H1 (cell line): ENCODE measurements around the gene GRK5. TPM values are rescaled to one million over a fixed set of nuclear protein-coding genes. Genes with fewer than 3 reads are reported as not detected.

Experiments used
- CTCF ChIA-PET: fragments of 300-600 bp; sonication (Branson Sonifier 250); formaldehyde crosslinking; loops from one replicate; lab custom pipeline; 2021; ENCODE audit not compliant: partially characterized antibody; lab: Charles Lee
- POLR2A ChIA-PET: fragments of 300-600 bp; sonication (Branson Sonifier 250); formaldehyde crosslinking; loops from one replicate; lab custom pipeline; 2021; ENCODE audit warnings: inconsistent platforms; ENCODE audit not compliant: partially characterized antibody; lab: Charles Lee
- DNase-seq, 2 experiments: peaks; one replicate each; pipeline versions ENCODE4 v3.0.0 to v3.0.0-alpha.2; 2010 to 2022; ENCODE audit warnings: low spot score in 2 of 2, low read depth in 1 of 2, mixed read lengths in 1 of 2
- FAIRE-seq: peaks from 2 replicates; lab custom pipeline; 2011; peaks lifted over from hg19 to GRCh38; lab: Jason Lieb, UNC
- H2AFZ ChIP-seq: 2 replicates; pipeline ENCODE4 v1.8.1; 2012; ENCODE audit warnings: low read length, inconsistent platforms
- H2AK5ac ChIP-seq: 2 replicates; pipeline ENCODE4 v1.6.1; 2013; ENCODE audit warnings: low read depth, low read length
- H2BK120ac ChIP-seq: replicated peaks from 2 replicates; pipeline ENCODE3; 2013; ENCODE audit warnings: low read depth, low read length, inconsistent platforms
- H2BK12ac ChIP-seq: 2 replicates; pipeline ENCODE4 v1.6.1; 2013; ENCODE audit warnings: low read depth, low read length
- H2BK15ac ChIP-seq: 2 replicates; pipeline ENCODE4 v1.6.1; 2013; ENCODE audit warnings: low read length
- H2BK20ac ChIP-seq: 2 replicates; pipeline ENCODE4 v1.6.1; 2013; ENCODE audit warnings: low read length
- H2BK5ac ChIP-seq: 2 replicates; pipeline ENCODE4 v1.6.1; 2013; ENCODE audit warnings: low read depth, low read length
- H3K14ac ChIP-seq: 2 replicates; pipeline ENCODE4 v1.6.1; 2013; ENCODE audit warnings: inconsistent platforms; ENCODE audit not compliant: insufficient read length
- H3K18ac ChIP-seq: 2 replicates; pipeline ENCODE4 v1.6.1; 2013; ENCODE audit warnings: low read length; ENCODE audit errors: extremely low read depth
- H3K23ac ChIP-seq: 2 replicates; pipeline ENCODE4 v1.6.1; 2013; ENCODE audit warnings: inconsistent platforms; ENCODE audit not compliant: insufficient read length
- H3K23me2 ChIP-seq: 2 replicates; pipeline ENCODE4 v1.6.1; 2013; ENCODE audit warnings: low read depth, low read length
- H3K27ac ChIP-seq: 2 replicates; pipeline ENCODE4 v1.6.1; 2011; ENCODE audit warnings: low read depth, low read length, inconsistent platforms
- H3K27me3 ChIP-seq, 4 experiments: replicated peaks in 1 of 4; 1 replicate in 1 of 4; 2 replicates in 3 of 4; pipeline versions ENCODE4 v1.6.1 to v1.8.1; 2011 to 2013; ENCODE audit warnings: low read length in 3 of 4, mild to moderate bottlenecking in 3 of 4, inconsistent platforms in 2 of 4, mixed read lengths in 2 of 4, moderate library complexity in 1 of 4; ENCODE audit not compliant: control insufficient read depth in 3 of 4, insufficient read depth in 3 of 4; ENCODE audit errors: extremely low read depth in 1 of 4
- H3K36me3 ChIP-seq, 4 experiments: 2 replicates each; pipeline versions ENCODE4 v1.6.1 to v1.8.1; 2011 to 2013; ENCODE audit warnings: mild to moderate bottlenecking in 4 of 4, low read length in 3 of 4, moderate library complexity in 2 of 4, control low read depth in 1 of 4, inconsistent platforms in 1 of 4; ENCODE audit not compliant: insufficient read depth in 4 of 4, control insufficient read depth in 2 of 4
- H3K4ac ChIP-seq: replicated peaks from 2 replicates; pipeline ENCODE3; 2013; ENCODE audit warnings: low read length, low read depth, mixed read lengths, inconsistent platforms; ENCODE audit not compliant: insufficient read length
- H3K4me1 ChIP-seq, 4 experiments: replicated peaks in 1 of 4; 1 replicate in 1 of 4; 2 replicates in 3 of 4; pipeline versions ENCODE4 v1.6.1 to v1.8.1; 2011 to 2013; ENCODE audit warnings: low read length in 3 of 4, inconsistent platforms in 2 of 4, mixed read lengths in 1 of 4; ENCODE audit not compliant: insufficient read depth in 4 of 4, control insufficient read depth in 3 of 4
- H3K4me2 ChIP-seq, 2 experiments: 2 replicates each; pipeline versions ENCODE4 v1.6.1 to v1.8.1; 2011 to 2013; ENCODE audit warnings: low read depth in 2 of 2, low read length in 2 of 2, control low read depth in 1 of 2, inconsistent platforms in 1 of 2, mild to moderate bottlenecking in 1 of 2; ENCODE audit not compliant: insufficient read depth in 1 of 2
- H3K4me3 ChIP-seq, 4 experiments: fragments of 200-600, 300-600 bp in 1 of 4; sonication (generic), shearing (Covaris generic), sonication (Bioruptor Twin) in 1 of 4; 2 replicates each; pipeline versions ENCODE4 v1.5.1 to v1.8.1; 2011 to 2016; ENCODE audit warnings: low read length in 4 of 4, low read depth in 3 of 4, control low read depth in 2 of 4, inconsistent platforms in 2 of 4, mild to moderate bottlenecking in 2 of 4, mixed read lengths in 1 of 4, moderate library complexity in 1 of 4; ENCODE audit not compliant: insufficient read depth in 2 of 4; ENCODE audit errors: extremely low read depth in 1 of 4
- H3K56ac ChIP-seq: replicated peaks from 2 replicates; pipeline ENCODE3; 2013; ENCODE audit warnings: low read depth, mild to moderate bottlenecking, mixed read lengths, low read length, inconsistent platforms; ENCODE audit not compliant: insufficient read length
- H3K79me1 ChIP-seq: 2 replicates; pipeline ENCODE4 v1.6.1; 2013; ENCODE audit warnings: low read depth, low read length, control low read depth
- H3K79me2 ChIP-seq, 2 experiments: 2 replicates each; pipeline versions ENCODE4 v1.6.1 to v1.8.1; 2012 to 2013; ENCODE audit warnings: low read length in 2 of 2, mild to moderate bottlenecking in 2 of 2, inconsistent platforms in 1 of 2; ENCODE audit not compliant: insufficient read depth in 2 of 2, control insufficient read depth in 1 of 2
- H3K9ac ChIP-seq, 4 experiments: replicated peaks in 1 of 4; 1 replicate in 1 of 4; 2 replicates in 3 of 4; pipeline versions ENCODE4 v1.6.1 to v1.8.1; 2011 to 2013; ENCODE audit warnings: low read depth in 3 of 4, low read length in 3 of 4, control low read depth in 2 of 4, mild to moderate bottlenecking in 2 of 4, moderate library complexity in 2 of 4, inconsistent platforms in 1 of 4; ENCODE audit errors: extremely low read depth in 1 of 4
- H3K9me3 ChIP-seq, 2 experiments: 2 replicates each; pipeline versions ENCODE4 v1.6.1 to v1.8.1; 2012 to 2013; ENCODE audit warnings: mild to moderate bottlenecking in 2 of 2, moderate library complexity in 2 of 2, control low read depth in 1 of 2, inconsistent platforms in 1 of 2, low read depth in 1 of 2, low read length in 1 of 2, mixed read lengths in 1 of 2; ENCODE audit not compliant: insufficient read depth in 2 of 2
- H4K20me1 ChIP-seq, 2 experiments: replicated peaks in 1 of 2; 2 replicates each; pipeline versions ENCODE3 to v1.8.1; 2011 to 2013; ENCODE audit warnings: inconsistent platforms in 2 of 2, low read length in 2 of 2, mild to moderate bottlenecking in 1 of 2; ENCODE audit not compliant: insufficient read depth in 2 of 2, control insufficient read depth in 1 of 2
- H4K5ac ChIP-seq: 2 replicates; pipeline ENCODE4 v1.6.1; 2013; ENCODE audit warnings: low read length, low read depth, mixed read lengths, inconsistent platforms; ENCODE audit not compliant: insufficient read length
- H4K8ac ChIP-seq: 2 replicates; pipeline ENCODE4 v1.8.0; 2013; ENCODE audit warnings: mild to moderate bottlenecking, moderate library complexity, low read length, inconsistent platforms; ENCODE audit not compliant: insufficient read depth; ENCODE audit errors: extremely low read depth
- H4K91ac ChIP-seq: replicated peaks from 2 replicates; pipeline ENCODE3; 2013; ENCODE audit warnings: low read length, mixed read lengths, inconsistent platforms; ENCODE audit not compliant: insufficient read length
- CBX8 ChIP-seq: fragments of 300-800, 300-1000 bp; sonication (generic); IDR thresholded peaks from 2 replicates; pipeline ENCODE4 v1.7.1; 2016; ENCODE audit warnings: low read depth, low read length, borderline replicate concordance
- CEBPB ChIP-seq: IDR thresholded peaks from 2 replicates; pipeline ENCODE4 v1.6.1; 2012; ENCODE audit warnings: low read depth, low read length
- JUND ChIP-seq: IDR thresholded peaks from 2 replicates; pipeline ENCODE4 v1.6.1; 2011; ENCODE audit warnings: mild to moderate bottlenecking, improper control_type of control experiment, low read length
- MAFK ChIP-seq: IDR thresholded peaks from 2 replicates; pipeline ENCODE4 v1.6.1; 2012; ENCODE audit warnings: low read depth, mild to moderate bottlenecking, improper control_type of control experiment, low read length
- WGBS, 2 experiments: shearing (Covaris generic) in 1 of 2; methylation state at CpG; one replicate each; pipeline versions ENCODE4 v1.1.6 to v1.1.7; 2013 to 2015; ENCODE audit warnings: low lambda C conversion rate in 2 of 2, mixed read lengths in 2 of 2, inconsistent platforms in 1 of 2, low coverage in 1 of 2, missing lambda C conversion rate in 1 of 2; ENCODE audit not compliant: insufficient replicate concordance in 2 of 2, insufficient coverage in 1 of 2, insufficient read length in 1 of 2; ENCODE audit errors: extremely low coverage in 1 of 2, missing lambda C conversion rate in 1 of 2; 5-methylcytosine and 5-hydroxymethylcytosine counted together
- polyA plus RNA-seq, 7 experiments: library from polyadenylated mRNA; depleted of rRNA in 3 of 7; stranded (reverse) in 5 of 7; unstranded in 2 of 7; fragments of >200 nt in 5 of 7; fragments of 200-250 nt in 2 of 7; gene quantifications; 1 replicate in 5 of 7; 2 replicates in 1 of 7; 4 replicates in 1 of 7; pipeline versions ENCODE4 v1.2.1 to v1.2.3, GENCODE V29; 2011 to 2013; ENCODE audit warnings: missing spikeins in 2 of 7, mixed read lengths in 2 of 7
- total RNA-seq: library from RNA; stranded (reverse); fragmentation: NEBNext Ultra II Directional; extraction: Animal tissue kit (Norgen Biotek cat#: 25700); gene quantifications from 2 replicates; pipeline ENCODE4 v1.2.1, GENCODE V29; 2021

GRK5 gene
- total and polyA plus RNA-seq, 2 of the 8 experiments (the other 6 are each of a cell fraction or from before 2014, with no cell fraction given): 0.54 to 2.5 TPM

GRCh38 chr10:119254335-119254734 is 47.0 kb downstream of the GRK5 start:
- H3K4me2 ChIP-seq: no peak overlapping the region
- CTCF ChIA-PET: interaction anchor here (1.0 to 1.2 kb wide), 2 partner anchors 9 to 57 kb away, joined by 3 to 4 read pairs; no protein-coding TSS in a partner anchor
- FAIRE-seq: no peak

More at GRCh38 chr10:119254335-119254734, 47.0 kb downstream of the GRK5 start:
- Histone ChIP-seq H3K18ac (no peak overlapping the region), H3K4ac (no peak overlapping the region), H3K23me2 (no peaks in the 10 kb centered on the region), H3K56ac (no peak overlapping the region), H3K36me3 (no peaks in the 10 kb centered on the region), H2BK5ac (no peak overlapping the region), H2BK15ac (no peak overlapping the region), H3K79me1 (no peaks in the 10 kb centered on the region), H4K20me1 (peaks cover 0 to 5% of the 10 kb centered on the region in 2 experiments), H3K4me3 (no peak overlapping the region), H4K91ac (no peak overlapping the region), H3K14ac (no peak overlapping the region), H4K5ac (no peak overlapping the region), H2BK20ac (no peak overlapping the region), H3K9me3 (no peaks in the 10 kb centered on the region), H3K79me2 (no peaks in the 10 kb centered on the region), H2BK12ac (no peak overlapping the region), H3K27me3 (peaks cover 0 to 9% (median 6%) of the 10 kb centered on the region in 4 experiments; a peak in 4 of 7 replicates), H3K27ac (no peak overlapping the region), H2AK5ac (no peak overlapping the region), H4K8ac (no peak overlapping the region), H2AFZ (no peak overlapping the region), H2BK120ac (no peak overlapping the region), H3K4me1 (peaks cover 0 to 6% (median 2%) of the 10 kb centered on the region in 4 experiments; a peak in 3 of 7 replicates), H3K9ac (no peak overlapping the region), H3K23ac (no peak overlapping the region)
- no peak for DNase-seq
- TF ChIP-seq JUND: no peak
- TF ChIP-seq MAFK: no peak
- TF ChIP-seq CBX8: no peak
- no peak for TF ChIP-seq CEBPB
- POLR2A ChIA-PET: no interaction called here
- WGBS, 2 experiments: 87% methylated on average over 3 of the region's 3 CpGs; no CpG with 5 or more reads in 1 of the 2 experiments
